CD4-positive, alpha-beta T cell (primary cell): ENCODE data around the gene FMNL1. TPM values are rescaled to one million over a fixed set of nuclear protein-coding genes. Genes with fewer than 3 reads are reported as not detected.

Experiments
- ATAC-seq: fragments of 200-7000 bp; cut with Tn5 transposase; one replicate; pipeline ENCODE4 v1.10.0; 2022; ENCODE audit warnings: mild to moderate bottlenecking; ENCODE audit not compliant: poor library complexity
- CTCF ChIA-PET: fragments of 350-600 bp; sonication (Branson Sonifier 250); formaldehyde crosslinking; loops from one replicate; lab custom pipeline; 2021; ENCODE audit warnings: antibody characterized with exemption, inconsistent platforms; lab: Charles Lee
- POLR2A ChIA-PET: fragments of 350-600 bp; sonication (Branson Sonifier 250); formaldehyde crosslinking; loops from one replicate; lab custom pipeline; 2021; ENCODE audit warnings: antibody characterized with exemption, inconsistent platforms; lab: Charles Lee
- DNase-seq, 14 experiments: peaks; one replicate each; pipeline ENCODE4 v3.0.0-alpha.2; 2013 to 2020; ENCODE audit warnings: mixed read lengths in 2 of 14
- H3K27ac ChIP-seq, 2 donors: one replicate each; pipeline versions ENCODE4 v1.5.1 to v1.7.0; 2013; ENCODE audit warnings: low read length in 2 of 2, low read depth in 1 of 2, mild to moderate bottlenecking in 1 of 2
- H3K27me3 ChIP-seq, 2 experiments: 1 replicate in 1 of 2; 2 replicates in 1 of 2; pipeline versions ENCODE4 v1.6.1 to v1.7.0; 2013; ENCODE audit warnings: low read length in 2 of 2, control low read depth in 1 of 2, mild to moderate bottlenecking in 1 of 2, moderate library complexity in 1 of 2; ENCODE audit not compliant: insufficient read depth in 2 of 2, control insufficient read depth in 1 of 2
- H3K36me3 ChIP-seq: one replicate; pipeline ENCODE4 v1.6.1; 2013; ENCODE audit warnings: low read length, control low read depth; ENCODE audit not compliant: insufficient read depth
- H3K4me1 ChIP-seq: one replicate; pipeline ENCODE4 v1.6.1; 2013; ENCODE audit warnings: low read length, control low read depth; ENCODE audit not compliant: insufficient read depth
- H3K4me3 ChIP-seq: one replicate; pipeline ENCODE4 v1.5.1; 2013; ENCODE audit warnings: mild to moderate bottlenecking, low read length, moderate library complexity
- H3K9me3 ChIP-seq, 2 experiments: 1 replicate in 1 of 2; 2 replicates in 1 of 2; pipeline versions ENCODE4 v1.6.1 to v1.7.0; 2013; ENCODE audit warnings: low read length in 2 of 2, mild to moderate bottlenecking in 2 of 2, control low read depth in 1 of 2, moderate library complexity in 1 of 2; ENCODE audit not compliant: control insufficient read depth in 1 of 2, insufficient read depth in 1 of 2
- H3K27ac Mint-ChIP-seq: one replicate; pipeline ENCODE4 v1.8.0; 2020; ENCODE audit warnings: mixed read lengths
- H3K27me3 Mint-ChIP-seq: one replicate; pipeline ENCODE4 v1.8.0; 2021; ENCODE audit warnings: mixed read lengths
- H3K36me3 Mint-ChIP-seq: one replicate; pipeline ENCODE4 v1.8.0; 2021; ENCODE audit warnings: low read depth, mixed read lengths
- H3K4me1 Mint-ChIP-seq: one replicate; pipeline ENCODE4 v1.8.0; 2021; ENCODE audit warnings: low read depth, mixed read lengths
- H3K4me3 Mint-ChIP-seq: one replicate; pipeline ENCODE4 v1.8.0; 2020; ENCODE audit warnings: mild to moderate bottlenecking, mixed read lengths
- H3K9me3 Mint-ChIP-seq: one replicate; pipeline ENCODE4 v1.8.0; 2020; ENCODE audit warnings: mixed read lengths
- CTCF ChIP-seq: fragments of 200-600 bp; IDR thresholded peaks from one replicate; pipeline ENCODE4 v1.8.0; 2022; ENCODE audit warnings: antibody characterized with exemption, mild to moderate bottlenecking
- intact Hi-C, 2 experiments: fragments of 100-400 bp; cut with DNase I in 1 of 2; cut with micrococcal nuclease in 1 of 2; formaldehyde crosslinking; loops; one replicate each; pipeline versions ENCODE4 v1.15.1 to v1.9.0; 2023 to 2025; cut with DNase I, micrococcal nuclease
- total RNA-seq, 174 experiments: library from RNA in 2 of 174; stranded (reverse) in 2 of 174; gene quantifications; one replicate each; pipeline ENCODE4 v1.2.3 and lab custom pipeline; 2021 to 2026

Gene FMNL1
- total RNA-seq, 2 experiments from 2014 or later = 378 to 387 TPM

GRCh38 chr17:45246861-45247428 lies 25.3 kb downstream of the FMNL1 start:
- peaks cover 87% of the 10 kb centered on the region for H3K36me3 Mint-ChIP-seq
- Histone ChIP-seq H3K9me3 (no peaks in the 10 kb centered on the region), H3K36me3 (peaks cover 74% of the 10 kb centered on the region), H3K4me1 (peaks cover 86% of the 10 kb centered on the region), H3K27ac (peak overlapping the region; percentile 90 to 96), H3K27me3 (no peaks in the 10 kb centered on the region), H3K4me3 (peak overlapping the region; percentile 75)
- H3K27ac Mint-ChIP-seq = peak overlapping the region; percentile 100
- no peaks in the 10 kb centered on the region for H3K27me3 Mint-ChIP-seq
- peaks cover 62% of the 10 kb centered on the region for H3K4me1 Mint-ChIP-seq
- peak in 11 of 14 experiments; percentile 33 to 90 (median 70) for DNase-seq
- peak; percentile 48 for ATAC-seq
- ChIA-PET POLR2A (interaction anchor here (0.6 to 12.4 kb wide), 14 partner anchors 8 to 1941 kb away, joined by 3 to 346 read pairs (median 16); partner anchors contain the start of genes FMNL1, HEXIM1, HEXIM2 and MAP3K14), CTCF (interaction anchor here (0.6 to 3.3 kb wide), 16 partner anchors 10 to 138 kb away, joined by 3 to 16 read pairs (median 3); partner anchors contain the start of genes ACBD4, FMNL1 and MAP3K14)
- peak overlapping the region; percentile 93 for H3K4me3 Mint-ChIP-seq
- TF ChIP-seq CTCF = peak; percentile 69
- no peaks in the 10 kb centered on the region for H3K9me3 Mint-ChIP-seq
- intact Hi-C loops = loop anchor here (2.0 kb wide), 2 partner anchors 24 to 70 kb away; partner anchors contain the start of gene MAP3K14 (in 2 of the 2)

GRCh38 chr17:45247429-45248131 lies 25.9 kb downstream of the FMNL1 start:
- H3K9me3 ChIP-seq = no peaks in the 10 kb centered on the region
- peaks cover 68% of the 10 kb centered on the region for H3K4me1 Mint-ChIP-seq
- no peaks in the 10 kb centered on the region for H3K27me3 ChIP-seq
- peak overlapping the region; percentile 100 for H3K27ac Mint-ChIP-seq
- H3K4me3 ChIP-seq = peak overlapping the region; percentile 75
- POLR2A ChIA-PET = interaction anchor here (0.6 to 12.4 kb wide), 21 partner anchors 9 to 1940 kb away, joined by 3 to 346 read pairs (median 7); partner anchors contain the start of genes ACBD4, FMNL1, HEXIM1 and HEXIM2
- H3K9me3 Mint-ChIP-seq = no peaks in the 10 kb centered on the region
- CTCF ChIA-PET = interaction anchor here (0.7 to 3.3 kb wide), 16 partner anchors 9 to 138 kb away, joined by 3 to 16 read pairs (median 4); partner anchors contain the start of genes ACBD4, FMNL1 and MAP3K14
- intact Hi-C loops = loop anchor here (1.0 to 2.0 kb wide), 3 partner anchors 21 to 69 kb away; partner anchors contain the start of gene MAP3K14 (in 2 of the 2)
- peak overlapping the region; percentile 93 for H3K4me3 Mint-ChIP-seq
- H3K27me3 Mint-ChIP-seq = no peaks in the 10 kb centered on the region
- no peak for TF ChIP-seq CTCF
- H3K27ac ChIP-seq = peak overlapping the region; percentile 90 to 96
- ATAC-seq (peak; percentile 74), DNase-seq (peak; percentile 88 to 99 (median 96))
- peaks cover 87% of the 10 kb centered on the region for H3K4me1 ChIP-seq
- peaks cover 67% of the 10 kb centered on the region for H3K36me3 ChIP-seq
- peaks cover 87% of the 10 kb centered on the region for H3K36me3 Mint-ChIP-seq
